Upper lobe of left lung (tissue), 6 donors: Measurements from ENCODE around the gene CAP2. TPM values are rescaled to one million over a fixed set of nuclear protein-coding genes. Genes with fewer than 3 reads are reported as not detected.
A peak's percentile ranks its signal among the peaks of the same experiment; 100 is the strongest.

ENCODE experiments used
- ATAC-seq, 2 donors: fragments of 200-7000 bp; cut with Tn5 transposase; one replicate each; pipeline ENCODE4 v1.9.1; 2022; ENCODE audit warnings: mild to moderate bottlenecking in 2 of 2, moderate library complexity in 2 of 2; ENCODE audit not compliant: low FRiP score in 2 of 2
- DNase-seq, 2 donors: peaks; one replicate each; pipeline ENCODE4 v3.0.0-alpha.2; 2019 to 2020
- H3K27ac ChIP-seq, 4 donors: fragments of 200-600 bp; sonication (generic); one replicate each; pipeline ENCODE4 v1.5.1; 2016 to 2019
- H3K27me3 ChIP-seq, 4 donors: fragments of 200-600 bp; sonication (generic); one replicate each; pipeline ENCODE4 v1.5.1; 2017 to 2019
- H3K36me3 ChIP-seq, 4 donors: fragments of 200-600 bp; sonication (generic); one replicate each; pipeline ENCODE4 v1.5.1; 2016 to 2019
- H3K4me1 ChIP-seq, 4 donors: fragments of 200-600 bp; sonication (generic); one replicate each; pipeline ENCODE4 v1.5.1; 2018 to 2019
- H3K4me3 ChIP-seq, 4 donors: fragments of 200-600 bp; sonication (generic); one replicate each; pipeline ENCODE4 v1.5.1; 2017 to 2019; ENCODE audit warnings: mild to moderate bottlenecking in 2 of 4, moderate library complexity in 1 of 4
- H3K9me3 ChIP-seq, 4 donors: fragments of 200-600 bp; sonication (generic); one replicate each; pipeline ENCODE4 v1.5.1; 2018 to 2019
- CTCF ChIP-seq, 6 experiments: fragments of 450-650 bp in 4 of 6; fragments of 200-600 bp in 2 of 6; sonication (generic) in 2 of 6; IDR thresholded peaks; one replicate each; pipeline ENCODE4 v1.5.1; 2016 to 2019; ENCODE audit warnings: antibody characterized with exemption in 6 of 6
- EP300 ChIP-seq, 4 donors: sonication (generic); formaldehyde crosslinking; IDR thresholded peaks; one replicate each; pipeline ENCODE4 v1.5.1; 2017; ENCODE audit warnings: antibody characterized with exemption in 4 of 4, control low read depth in 2 of 4
- POLR2A ChIP-seq, 4 donors: fragments of 450-650 bp; IDR thresholded peaks; one replicate each; pipeline ENCODE4 v1.5.1; 2016 to 2017; ENCODE audit warnings: antibody characterized with exemption in 4 of 4, mild to moderate bottlenecking in 2 of 4
- POLR2AphosphoS5 ChIP-seq, 2 donors: sonication (generic); formaldehyde crosslinking; IDR thresholded peaks; one replicate each; pipeline ENCODE4 v1.5.1; 2017; ENCODE audit warnings: antibody characterized with exemption in 2 of 2
- WGBS, 2 donors: methylation state at CpG; one replicate each; pipeline ENCODE4 v1.1.5; 2017 to 2018; 5-methylcytosine and 5-hydroxymethylcytosine counted together
- total RNA-seq, 6 donors: library from RNA; depleted of rRNA in 4 of 6; stranded (reverse); fragments of >200 nt in 4 of 6; gene quantifications; one replicate each; pipeline versions ENCODE4 v1.1.0 to v1.2.1, GENCODE V29; 2016 to 2021
- donor health status: DM: no; HTN: no; CAD: no; lungs with moderate emphysema.
- donor health status: DM: no; HTN: yes; CAD: no; lungs with severe emphysema.

The CAP2 gene
- total RNA-seq, 6 donors from 2014 or later = 0.55 to 6.5 (median 4.3) TPM

DNA sequence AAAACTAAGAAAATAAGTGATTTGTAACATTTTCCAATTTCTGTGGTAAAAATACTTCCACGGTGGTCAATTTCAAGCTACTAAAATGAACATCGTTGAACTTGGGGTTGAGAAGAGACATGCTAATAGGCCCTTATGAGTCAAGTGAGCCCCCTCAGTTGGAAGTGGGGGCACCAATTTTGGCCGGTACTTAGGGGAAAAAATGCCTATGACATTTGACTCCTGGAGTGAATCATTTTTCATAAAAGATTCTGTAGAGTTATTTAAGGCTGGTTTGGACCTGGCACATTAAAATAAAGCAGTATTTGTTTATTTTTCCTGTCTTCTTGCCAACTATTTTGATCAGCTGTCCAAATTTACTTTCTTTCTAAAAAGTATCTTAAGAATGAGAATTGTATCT lies 32.4 kb upstream of the CAP2 start:
- DNase-seq (no peak), ATAC-seq (no peak)
- H3K27me3 ChIP-seq = no peaks in the 10 kb centered on the region
- TF ChIP-seq POLR2AphosphoS5 (IDR thresholded peaks at IDR 0.05) = no peak
- TF ChIP-seq EP300 (IDR thresholded peaks at IDR 0.05) = no peak
- no peak for TF ChIP-seq POLR2A (IDR thresholded peaks at IDR 0.05)
- no peak for TF ChIP-seq CTCF (IDR thresholded peaks at IDR 0.05)
- H3K4me3 ChIP-seq = no peak overlapping the region
- no peaks in the 10 kb centered on the region for H3K9me3 ChIP-seq
- no peaks in the 10 kb centered on the region for H3K4me1 ChIP-seq
- WGBS, 2 donors = 58 to 61% methylated on average over 3 of the region's 3 CpGs
- no peak overlapping the region for H3K27ac ChIP-seq
- no peaks in the 10 kb centered on the region for H3K36me3 ChIP-seq

DNA sequence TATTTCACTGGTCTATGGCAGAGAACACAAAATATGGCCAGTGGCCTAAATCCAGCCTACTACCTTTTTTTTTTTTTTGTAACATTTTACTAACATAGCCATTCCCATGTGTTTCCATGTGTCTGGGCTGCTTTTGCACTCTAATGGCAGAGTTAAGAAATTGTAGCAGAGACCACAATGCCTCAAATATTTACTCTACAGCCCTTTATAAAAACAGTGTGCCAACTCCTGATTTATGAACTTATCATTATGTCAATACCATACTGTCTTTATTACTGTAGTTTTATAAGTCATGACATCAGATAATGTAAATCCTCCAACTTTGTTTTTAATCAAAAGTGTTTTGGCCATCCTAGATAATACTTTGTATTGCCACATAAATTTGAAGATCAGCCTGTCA lies 27.4 kb upstream of the CAP2 start:
- no peak for ATAC-seq
- no peak for TF ChIP-seq EP300 (IDR thresholded peaks at IDR 0.05)
- TF ChIP-seq POLR2A (IDR thresholded peaks at IDR 0.05) = no peak
- no peak for TF ChIP-seq CTCF (IDR thresholded peaks at IDR 0.05)
- no peak for TF ChIP-seq POLR2AphosphoS5 (IDR thresholded peaks at IDR 0.05)

DNA sequence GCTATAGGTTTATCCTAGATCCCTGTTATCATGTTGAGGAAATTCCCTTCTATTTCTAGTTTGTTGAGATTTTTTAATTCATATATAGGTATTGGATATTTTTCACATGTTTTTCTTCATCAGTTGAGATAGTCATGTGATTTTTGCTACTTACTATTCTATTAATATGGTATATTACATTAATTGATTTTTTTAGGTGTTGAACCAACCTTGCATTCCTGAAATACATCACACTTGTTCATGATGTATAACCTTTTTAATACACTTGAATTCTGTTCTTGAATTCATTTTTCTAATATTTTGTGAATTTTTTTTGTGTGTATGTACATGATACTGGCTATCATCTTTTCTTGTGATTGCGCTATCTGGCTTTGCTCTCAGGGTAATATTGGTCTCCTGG lies 25.5 kb upstream of the CAP2 start:
- Histone ChIP-seq H3K9me3 (peaks cover 0 to 13% (median 11%) of the 10 kb centered on the region in 4 donors), H3K36me3 (no peaks in the 10 kb centered on the region), H3K27me3 (no peaks in the 10 kb centered on the region), H3K4me3 (no peak overlapping the region), H3K4me1 (no peaks in the 10 kb centered on the region), H3K27ac (no peak overlapping the region)
- no peak for ATAC-seq
- no peak for TF ChIP-seq CTCF (IDR thresholded peaks at IDR 0.05)
- no peak for TF ChIP-seq POLR2A (IDR thresholded peaks at IDR 0.05)
- TF ChIP-seq POLR2AphosphoS5 (IDR thresholded peaks at IDR 0.05) = no peak
- TF ChIP-seq EP300 (IDR thresholded peaks at IDR 0.05) = no peak
- no peak for DNase-seq
- 94 to 97% methylated on average over 1 of the region's 1 CpG for WGBS, 2 donors

More for the DNA sequence above, 27.4 kb upstream of the CAP2 start:
- DNase-seq = no peak
- no peaks in the 10 kb centered on the region for H3K27me3 ChIP-seq
- peaks cover 0 to 13% (median 11%) of the 10 kb centered on the region in 4 donors for H3K9me3 ChIP-seq
- H3K4me3 ChIP-seq = no peak overlapping the region
- H3K27ac ChIP-seq = no peak overlapping the region
- H3K36me3 ChIP-seq = no peaks in the 10 kb centered on the region
- H3K4me1 ChIP-seq = no peaks in the 10 kb centered on the region

DNA sequence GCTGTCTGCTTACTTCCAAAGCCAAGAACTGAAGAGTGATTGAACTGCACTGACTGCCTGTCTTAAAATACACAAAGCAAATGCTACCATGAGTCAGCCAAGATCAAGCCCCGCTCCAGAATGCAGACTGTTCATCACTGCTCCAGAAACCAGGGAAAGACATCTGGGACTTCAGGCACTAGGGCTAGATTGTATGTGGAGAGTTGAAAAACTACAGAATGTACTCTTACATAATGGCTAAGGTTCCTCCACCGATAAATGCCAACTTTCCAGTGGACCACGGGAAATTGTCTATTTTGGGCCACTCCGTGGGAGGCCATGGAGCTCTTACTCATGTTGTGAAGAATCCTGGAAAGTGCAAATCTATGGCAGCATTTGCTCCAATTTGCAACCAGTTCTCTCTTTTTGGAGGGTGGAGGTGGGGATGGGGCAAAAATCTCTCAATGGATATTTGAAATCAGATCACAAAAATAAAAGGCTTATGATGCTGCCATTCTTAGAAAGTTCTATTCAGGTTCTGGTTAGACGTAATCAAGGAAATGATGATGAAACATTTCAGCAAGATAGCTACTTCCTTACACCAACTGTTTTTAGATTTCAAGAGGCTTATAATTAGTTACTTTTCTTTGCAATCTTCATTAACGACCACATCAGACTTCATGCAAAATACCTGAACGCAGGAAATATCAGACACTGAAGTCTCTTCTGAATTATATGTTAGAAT lies 11.8 kb upstream of the CAP2 start:
- Histone ChIP-seq H3K27ac (no peak overlapping the region), H3K27me3 (no peaks in the 10 kb centered on the region), H3K36me3 (no peaks in the 10 kb centered on the region), H3K9me3 (no peaks in the 10 kb centered on the region), H3K4me3 (no peak overlapping the region), H3K4me1 (no peaks in the 10 kb centered on the region)
- TF ChIP-seq POLR2AphosphoS5 (IDR thresholded peaks at IDR 0.05) = peak in 1 of 2 donors; percentile 9
- TF ChIP-seq EP300 (IDR thresholded peaks at IDR 0.05) = no peak
- no peak for ATAC-seq
- DNase-seq = no peak
- 50 to 57% methylated on average over 7 of the region's 7 CpGs for WGBS, 2 donors

DNA sequence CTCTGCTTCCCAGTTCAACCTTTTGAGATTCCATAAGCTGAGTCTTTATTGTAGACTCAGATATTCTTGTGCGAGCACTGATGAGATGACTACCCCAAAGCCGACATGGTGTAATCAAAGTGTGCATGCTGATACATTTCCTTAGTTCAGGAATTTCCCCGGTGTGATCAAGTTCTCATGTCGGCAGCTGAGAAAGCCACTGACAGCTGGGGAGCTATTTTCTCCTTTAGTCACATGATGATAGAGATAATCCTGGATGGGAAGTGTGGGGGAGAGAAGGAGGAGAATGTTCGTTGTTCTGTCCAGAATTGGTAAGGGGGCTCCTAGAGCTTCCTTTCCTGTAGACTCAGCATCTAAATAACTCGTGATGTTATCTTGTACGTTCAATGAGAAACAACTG lies 7.7 kb upstream of the CAP2 start:
- no peak overlapping the region for H3K27ac ChIP-seq
- H3K36me3 ChIP-seq = no peaks in the 10 kb centered on the region
- H3K4me1 ChIP-seq = no peaks in the 10 kb centered on the region
- H3K4me3 ChIP-seq = no peak overlapping the region
- no peaks in the 10 kb centered on the region for H3K9me3 ChIP-seq
- no peaks in the 10 kb centered on the region for H3K27me3 ChIP-seq
- no peak for ATAC-seq
- TF ChIP-seq POLR2A (IDR thresholded peaks at IDR 0.05) (no peak), POLR2AphosphoS5 (IDR thresholded peaks at IDR 0.05) (no peak), EP300 (IDR thresholded peaks at IDR 0.05) (no peak), CTCF (IDR thresholded peaks at IDR 0.05) (no peak)
- WGBS, 2 donors = 62 to 65% methylated on average over 7 of the region's 7 CpGs
- DNase-seq = no peak
